HG03060 (cell line): ENCODE measurements around the gene PREP.

Experiments used
- ATAC-seq: cut with Tn5 transposase; IDR thresholded peaks from one replicate; pipeline ENCODE4 v1.9.1; 2021; ENCODE audit warnings: low read depth, moderate number of reproducible peaks; ENCODE audit not compliant: unreplicated experiment

PREP gene

DNA sequence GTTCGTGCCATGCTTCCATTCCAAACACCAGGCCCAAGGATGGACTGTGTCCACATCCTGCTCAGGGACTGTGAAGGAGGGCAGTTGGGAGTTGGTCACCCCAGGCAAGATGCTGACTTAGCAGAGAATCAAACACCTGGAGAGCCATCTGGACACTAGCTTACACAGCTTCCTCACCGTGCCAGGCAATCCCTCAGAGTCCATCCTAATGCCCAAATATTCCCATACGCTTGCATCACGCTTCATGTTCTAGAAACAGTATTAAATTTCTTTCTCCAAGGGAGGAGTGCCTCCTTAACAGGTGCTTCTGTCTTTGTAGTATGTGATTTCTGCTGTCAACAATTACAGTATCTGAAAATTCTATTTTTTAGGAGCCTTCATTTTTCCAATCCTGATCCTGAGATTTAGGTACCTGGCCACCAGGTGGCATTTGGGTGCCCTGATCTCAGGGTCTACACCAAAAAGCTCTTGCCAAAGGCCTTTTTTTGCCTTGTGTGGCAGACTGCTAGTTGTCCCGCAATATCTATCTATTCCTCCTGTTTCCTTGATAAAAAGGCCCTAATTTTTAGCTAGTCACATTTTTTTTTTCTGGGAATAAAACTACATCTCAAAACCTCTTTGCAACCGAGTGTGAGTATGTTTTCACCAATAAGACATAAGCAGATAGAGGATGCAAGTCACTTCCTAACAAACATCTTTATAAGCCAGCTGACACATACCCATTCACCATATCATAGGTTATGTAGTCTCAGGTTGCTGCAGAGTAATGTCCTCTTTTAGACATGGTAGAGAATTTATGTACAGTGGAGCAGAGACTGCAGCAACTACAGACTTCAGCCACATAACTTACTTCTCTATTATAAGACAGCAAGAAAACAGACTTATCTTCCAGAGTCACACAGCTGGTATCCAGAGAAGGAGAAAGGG, 85.0 kb downstream of the PREP start:
- no peak for ATAC-seq

DNA sequence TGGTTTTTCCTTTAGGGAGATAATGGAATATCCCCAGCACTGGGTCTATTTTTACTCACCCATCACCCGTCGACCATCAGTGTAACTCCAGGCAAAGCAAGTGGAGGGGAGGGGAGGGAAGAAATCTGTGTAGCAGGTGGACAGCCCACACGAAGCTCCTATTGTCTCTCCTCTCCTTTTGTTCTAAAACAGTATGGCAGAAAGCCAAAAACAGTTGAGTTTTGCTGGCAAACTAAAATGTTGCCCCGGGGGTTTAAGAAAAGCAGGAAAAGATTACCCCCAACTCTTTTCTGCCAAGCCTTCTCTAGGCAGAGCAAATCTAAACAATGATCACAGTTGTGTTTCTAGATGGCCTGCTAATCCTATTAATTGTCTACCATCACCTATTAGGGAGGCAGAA, 89.7 kb downstream of the PREP start:
- no peak for ATAC-seq

- no peak for ATAC-seq
Observed at GRCh38 chr6:105310947-105311346, 91.9 kb downstream of the PREP start.

- ATAC-seq, result no peak
Observed at GRCh38 chr6:105310371-105310770, 92.5 kb downstream of the PREP start.

GRCh38 chr6:105308840-105309239, 94.0 kb downstream of the PREP start:
- ATAC-seq, result no peak

- no peak for ATAC-seq
Observed at GRCh38 chr6:105305521-105305920, 97.4 kb downstream of the PREP start.

GRCh38 chr6:105304825-105305224, 98.1 kb downstream of the PREP start:
- ATAC-seq, result no peak

- ATAC-seq, result no peak
Observed at GRCh38 chr6:105304366-105304765, 98.5 kb downstream of the PREP start.

DNA sequence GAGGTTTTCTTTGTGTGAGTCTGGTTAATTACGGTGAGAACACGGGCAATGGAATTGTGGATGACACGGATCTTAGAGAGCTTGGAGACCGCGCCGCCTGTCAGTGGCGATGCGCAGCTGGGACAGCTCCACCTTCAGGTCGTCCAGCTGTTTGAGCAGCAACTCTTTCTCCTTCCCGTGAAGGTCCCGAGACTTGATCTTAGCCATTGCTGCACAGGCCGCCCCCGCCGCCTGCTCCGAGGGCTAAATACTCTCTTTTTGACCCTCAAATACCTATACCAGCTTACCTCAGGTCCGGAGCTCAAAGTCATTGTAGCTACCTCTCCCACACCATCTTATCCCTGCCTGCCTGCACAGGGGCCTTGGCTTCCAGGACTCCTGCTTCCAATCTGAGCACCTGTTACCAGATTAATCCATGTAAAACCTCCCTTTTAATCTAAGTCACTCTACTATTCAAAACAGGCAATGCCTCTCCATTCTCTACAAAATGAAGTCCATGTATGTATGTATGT, 100.2 kb downstream of the PREP start:
- ATAC-seq, result no peak

GRCh38 chr6:105301756-105302616, 100.9 kb downstream of the PREP start:
- ATAC-seq, result no peak

DNA sequence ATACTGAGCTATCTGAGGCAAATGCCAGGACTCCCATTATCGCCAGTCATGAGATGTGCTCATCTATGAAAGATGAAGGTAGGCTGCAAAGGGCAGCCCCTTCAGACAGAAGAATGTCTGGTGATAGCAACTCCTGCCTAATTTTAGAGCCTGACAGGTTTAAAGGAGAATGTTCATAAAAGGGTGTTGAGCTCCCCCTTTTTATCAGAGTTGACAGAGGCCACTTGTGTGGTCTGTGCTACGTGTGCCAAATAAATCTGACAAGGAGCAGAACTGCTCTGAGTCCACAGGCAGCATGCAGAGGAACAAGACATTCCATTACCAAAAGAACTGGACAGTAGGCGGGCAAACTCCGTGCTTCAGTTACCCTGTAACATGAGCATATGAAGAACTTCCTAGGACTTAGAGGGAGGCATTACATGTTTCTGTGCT, 101.8 kb downstream of the PREP start:
- no peak for ATAC-seq

DNA sequence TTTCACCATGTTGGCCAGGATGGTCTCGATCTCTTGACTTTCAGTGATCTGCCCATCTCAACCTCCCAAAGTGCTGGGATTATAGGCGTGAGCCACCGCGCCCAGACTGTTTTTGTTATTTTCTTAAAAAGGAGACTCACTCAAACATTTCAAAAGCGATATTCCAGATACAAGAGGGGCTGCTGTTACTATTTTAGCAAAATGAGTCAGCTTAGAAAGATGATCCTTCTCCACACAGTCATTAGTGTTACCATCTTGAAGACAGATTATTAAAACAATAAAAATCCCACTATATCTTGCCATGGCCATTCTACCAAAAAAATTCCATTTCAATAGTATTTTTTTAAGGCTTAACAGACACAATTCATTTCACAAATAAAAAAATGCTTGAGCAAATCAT, 102.8 kb downstream of the PREP start:
- ATAC-seq, result no peak

DNA sequence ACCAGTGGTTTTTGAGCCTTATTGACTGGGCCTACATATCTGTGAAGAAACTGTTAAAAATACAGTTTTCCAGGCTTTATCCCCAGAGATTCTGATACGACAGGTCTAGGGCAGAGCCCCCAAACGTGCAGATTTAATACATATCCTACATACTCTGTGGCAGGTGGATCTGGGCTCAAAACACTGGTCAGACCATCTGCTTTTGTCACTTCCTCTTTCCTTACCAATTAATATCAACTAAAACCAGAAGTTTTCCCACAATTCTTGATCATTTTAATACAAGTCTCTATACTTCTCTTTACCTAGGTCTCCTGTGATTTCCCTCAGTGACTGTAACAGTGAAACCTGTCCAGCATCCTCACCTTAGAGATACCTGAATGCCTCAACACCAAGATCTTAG, 108.8 kb downstream of the PREP start:
- ATAC-seq, result no peak

DNA sequence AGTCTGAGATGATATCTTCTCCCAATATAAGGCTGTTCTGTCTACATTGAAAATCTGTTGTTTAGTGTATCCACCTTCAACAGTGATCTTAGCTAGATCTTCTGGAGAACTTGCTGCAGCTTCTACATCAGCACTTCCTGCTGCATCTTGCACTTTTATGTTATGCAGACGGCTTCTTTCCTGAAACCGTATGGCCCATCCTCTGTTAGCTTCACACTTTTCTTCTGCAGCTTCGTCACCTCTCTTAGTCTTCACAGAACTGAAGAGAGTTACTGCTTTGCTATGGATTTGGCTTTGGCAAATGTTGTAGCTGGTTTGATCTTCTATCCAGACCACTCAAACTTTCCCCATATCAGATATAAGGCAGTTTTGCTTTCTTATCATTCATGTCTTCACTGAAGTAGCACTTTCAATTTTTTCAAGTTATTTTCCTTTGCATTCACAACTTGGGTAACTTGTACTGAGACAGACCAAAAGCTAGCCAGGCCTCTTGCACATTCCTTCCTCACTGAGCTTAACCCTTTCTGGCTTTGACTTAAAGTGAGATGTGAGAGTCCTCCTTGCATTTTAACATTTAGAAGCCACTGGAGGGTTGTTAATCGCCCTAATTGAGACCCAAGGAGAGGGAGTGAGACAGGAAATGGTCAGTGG, 110.1 kb downstream of the PREP start:
- ATAC-seq, result no peak

- no peak for ATAC-seq
Observed at GRCh38 chr6:105291525-105291924, 111.4 kb downstream of the PREP start.

DNA sequence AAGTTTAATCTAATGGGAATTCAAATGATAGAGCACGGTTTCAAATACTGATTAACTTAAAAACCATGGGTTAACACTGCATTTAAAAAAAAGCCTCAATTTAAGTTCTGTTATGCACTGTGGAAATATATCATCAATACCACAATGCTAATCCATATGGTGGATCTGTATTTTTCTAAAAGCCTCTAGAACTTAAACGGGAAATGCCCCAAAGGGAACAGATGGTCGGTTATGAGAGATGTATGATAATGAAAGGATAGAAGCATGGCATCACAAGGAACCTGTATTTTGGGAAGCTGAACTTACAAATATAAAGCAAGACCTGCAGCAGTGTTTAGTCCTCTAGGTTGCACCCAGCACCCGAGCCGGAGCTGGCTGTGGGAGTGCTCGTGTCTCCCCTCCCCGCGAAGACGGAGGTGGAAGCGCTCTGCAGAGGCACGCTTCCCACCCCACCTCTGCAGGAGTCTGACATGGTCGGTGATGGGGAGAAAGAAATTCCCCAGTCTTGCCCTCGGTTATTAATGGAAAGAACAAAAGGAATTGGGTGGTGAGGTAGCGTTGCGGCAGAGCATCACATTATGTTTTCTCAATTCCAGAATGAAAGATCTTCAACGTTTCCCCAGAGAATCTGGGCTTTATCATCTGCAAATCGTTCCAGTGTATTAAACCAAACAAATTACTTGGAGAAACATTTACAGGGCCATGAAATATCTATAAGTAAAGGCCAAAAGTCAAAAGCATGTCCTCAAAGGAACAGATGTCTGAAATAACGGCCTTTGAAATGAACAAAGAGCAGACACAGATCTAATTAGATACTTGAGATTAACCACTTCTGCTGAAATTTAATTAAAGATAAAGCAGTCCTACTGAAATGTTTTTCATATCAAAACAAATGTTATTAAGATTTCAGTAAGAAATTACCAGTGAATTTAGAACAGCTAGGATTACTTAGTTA, 120.0 kb downstream of the PREP start:
- ATAC-seq, result no peak

DNA sequence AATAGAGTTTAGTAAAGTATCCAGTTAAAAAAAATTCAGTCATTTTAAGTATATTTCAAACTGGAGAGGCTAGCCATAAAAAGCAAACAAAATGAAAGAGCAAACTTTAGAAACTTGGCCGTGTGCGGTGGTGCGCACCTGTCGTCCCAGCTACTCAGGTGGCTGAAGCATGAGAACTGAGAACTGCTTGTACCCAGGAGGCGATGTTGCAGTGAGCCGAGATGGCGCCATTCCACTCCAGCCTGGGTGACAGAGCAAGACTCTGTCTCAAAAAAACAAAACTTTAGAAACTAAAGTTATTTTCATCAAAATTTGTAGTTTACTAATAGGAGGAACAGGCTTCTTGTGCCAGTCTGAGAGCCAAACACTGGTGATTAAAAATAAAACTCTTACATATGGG, 122.8 kb downstream of the PREP start:
- no peak for ATAC-seq

- no peak for ATAC-seq
Observed at GRCh38 chr6:105279463-105279862, 123.4 kb downstream of the PREP start.

GRCh38 chr6:105278813-105279212, 124.1 kb downstream of the PREP start:
- ATAC-seq, result no peak

GRCh38 chr6:105278035-105278434, 124.8 kb downstream of the PREP start:
- no peak for ATAC-seq
